Immature natural killer cell (primary cell): ENCODE data around the gene M1AP. TPM values are rescaled to one million over a fixed set of nuclear protein-coding genes. Genes with fewer than 3 reads are reported as not detected.
A peak's percentile ranks its signal among the peaks of the same experiment; 100 is the strongest.

ENCODE experiments used
- DNase-seq, 3 donors: peaks; one replicate each; pipeline ENCODE4 v3.0.0; 2022; ENCODE audit warnings: mixed read lengths in 1 of 3
- H3K27ac Mint-ChIP-seq, 6 donors: one replicate each; pipeline ENCODE4 v1.8.0; 2020; ENCODE audit warnings: mixed read lengths in 6 of 6, mild to moderate bottlenecking in 5 of 6, inconsistent platforms in 4 of 6, moderate library complexity in 3 of 6
- H3K27me3 Mint-ChIP-seq, 3 donors: one replicate each; pipeline ENCODE4 v1.8.0; 2020 to 2021; ENCODE audit warnings: low read depth in 3 of 3, mild to moderate bottlenecking in 3 of 3, mixed read lengths in 3 of 3, moderate library complexity in 3 of 3, inconsistent platforms in 1 of 3
- H3K36me3 Mint-ChIP-seq, 3 donors: one replicate each; pipeline ENCODE4 v1.8.0; 2020; ENCODE audit warnings: mixed read lengths in 3 of 3, inconsistent platforms in 2 of 3, mild to moderate bottlenecking in 2 of 3
- H3K4me1 Mint-ChIP-seq, 2 donors: one replicate each; pipeline ENCODE4 v1.8.0; 2020; ENCODE audit warnings: inconsistent platforms in 2 of 2, mild to moderate bottlenecking in 2 of 2, mixed read lengths in 2 of 2, moderate library complexity in 1 of 2
- H3K4me3 Mint-ChIP-seq, 5 donors: one replicate each; pipeline ENCODE4 v1.8.0; 2020; ENCODE audit warnings: mild to moderate bottlenecking in 5 of 5, mixed read lengths in 5 of 5, inconsistent platforms in 3 of 5, moderate library complexity in 3 of 5
- H3K9me3 Mint-ChIP-seq, 6 donors: one replicate each; pipeline ENCODE4 v1.8.0; 2020; ENCODE audit warnings: mild to moderate bottlenecking in 6 of 6, mixed read lengths in 6 of 6, inconsistent platforms in 4 of 6, moderate library complexity in 3 of 6
- polyA plus RNA-seq, 3 donors: library from polyadenylated mRNA; unstranded; fragments of 300-500 nt; fragmentation: Illumina TruSeq; gene quantifications; one replicate each; pipeline ENCODE4 v1.2.3, GENCODE V29; 2021

The M1AP gene
- polyA plus RNA-seq, 3 donors from 2014 or later: not detected

GRCh38 chr2:74602586-74603281 lies 45.4 kb downstream of the M1AP start:
- Mint-ChIP-seq H3K27ac (no peak overlapping the region), H3K4me3 (no peak overlapping the region), H3K27me3 (peaks cover 6 to 13% (median 6%) of the 10 kb centered on the region in 3 donors), H3K9me3 (no peaks in the 10 kb centered on the region), H3K36me3 (no peaks in the 10 kb centered on the region), H3K4me1 (no peaks in the 10 kb centered on the region)
- DNase-seq: no peak

GRCh38 chr2:74599676-74600075 lies 48.5 kb downstream of the M1AP start:
- Mint-ChIP-seq H3K27me3 (peaks cover 2 to 10% (median 6%) of the 10 kb centered on the region in 3 donors), H3K4me3 (no peak overlapping the region), H3K36me3 (no peaks in the 10 kb centered on the region), H3K27ac (no peak overlapping the region), H3K9me3 (no peaks in the 10 kb centered on the region), H3K4me1 (no peaks in the 10 kb centered on the region)
- no peak for DNase-seq

GRCh38 chr2:74597410-74597809 lies 50.7 kb downstream of the M1AP start:
- Mint-ChIP-seq H3K27ac (no peak overlapping the region), H3K9me3 (no peaks in the 10 kb centered on the region), H3K36me3 (no peaks in the 10 kb centered on the region), H3K4me1 (no peaks in the 10 kb centered on the region), H3K27me3 (peaks cover 2 to 13% (median 6%) of the 10 kb centered on the region in 3 donors), H3K4me3 (no peak overlapping the region)
- DNase-seq: no peak

- Mint-ChIP-seq H3K9me3 (no peaks in the 10 kb centered on the region), H3K36me3 (no peaks in the 10 kb centered on the region), H3K4me1 (no peaks in the 10 kb centered on the region), H3K4me3 (no peak overlapping the region), H3K27me3 (peaks cover 2 to 13% (median 6%) of the 10 kb centered on the region in 3 donors), H3K27ac (no peak overlapping the region)
- DNase-seq: no peak
These were observed 51.5 kb downstream of the M1AP start for GRCh38 chr2:74596584-74596983.

GRCh38 chr2:74593826-74594772 lies 54.0 kb downstream of the M1AP start:
- no peak for DNase-seq
- Mint-ChIP-seq H3K4me3 (no peak overlapping the region), H3K4me1 (no peaks in the 10 kb centered on the region), H3K36me3 (no peaks in the 10 kb centered on the region), H3K9me3 (no peaks in the 10 kb centered on the region), H3K27me3 (peaks cover 2 to 10% (median 4%) of the 10 kb centered on the region in 3 donors), H3K27ac (no peak overlapping the region)

GRCh38 chr2:74588664-74589063 lies 59.5 kb downstream of the M1AP start:
- H3K4me3 Mint-ChIP-seq: no peak overlapping the region
- peaks cover 2 to 7% (median 4%) of the 10 kb centered on the region in 3 donors for H3K27me3 Mint-ChIP-seq
- H3K36me3 Mint-ChIP-seq: no peaks in the 10 kb centered on the region
- DNase-seq: no peak
- no peaks in the 10 kb centered on the region for H3K4me1 Mint-ChIP-seq
- H3K27ac Mint-ChIP-seq: no peak overlapping the region
- no peaks in the 10 kb centered on the region for H3K9me3 Mint-ChIP-seq

GRCh38 chr2:74587664-74588277 lies 60.4 kb downstream of the M1AP start:
- Mint-ChIP-seq H3K36me3 (no peaks in the 10 kb centered on the region), H3K27ac (no peak overlapping the region), H3K9me3 (no peaks in the 10 kb centered on the region), H3K4me3 (no peak overlapping the region), H3K27me3 (peaks cover 2 to 5% (median 3%) of the 10 kb centered on the region in 3 donors), H3K4me1 (no peaks in the 10 kb centered on the region)
- DNase-seq: peak; percentile 50 to 61 (median 58)

GRCh38 chr2:74585406-74586185 lies 62.5 kb downstream of the M1AP start:
- no peak overlapping the region for H3K27ac Mint-ChIP-seq
- no peaks in the 10 kb centered on the region for H3K9me3 Mint-ChIP-seq
- H3K4me3 Mint-ChIP-seq: no peak overlapping the region
- no peak for DNase-seq
- no peaks in the 10 kb centered on the region for H3K36me3 Mint-ChIP-seq
- H3K4me1 Mint-ChIP-seq: no peaks in the 10 kb centered on the region
- H3K27me3 Mint-ChIP-seq: peaks cover 1 to 5% (median 4%) of the 10 kb centered on the region in 3 donors

- H3K4me1 Mint-ChIP-seq: no peaks in the 10 kb centered on the region
- peaks cover 1 to 8% (median 5%) of the 10 kb centered on the region in 3 donors for H3K27me3 Mint-ChIP-seq
- no peaks in the 10 kb centered on the region for H3K36me3 Mint-ChIP-seq
- no peak overlapping the region for H3K27ac Mint-ChIP-seq
- no peak for DNase-seq
- no peak overlapping the region for H3K4me3 Mint-ChIP-seq
- H3K9me3 Mint-ChIP-seq: no peaks in the 10 kb centered on the region
These were observed 64.0 kb downstream of the M1AP start for GRCh38 chr2:74584088-74584645.

GRCh38 chr2:74583504-74583903 lies 64.6 kb downstream of the M1AP start:
- no peak overlapping the region for H3K27ac Mint-ChIP-seq
- H3K36me3 Mint-ChIP-seq: no peaks in the 10 kb centered on the region
- H3K9me3 Mint-ChIP-seq: no peaks in the 10 kb centered on the region

GRCh38 chr2:74582184-74582583 lies 65.9 kb downstream of the M1AP start:
- DNase-seq: no peak
- H3K4me3 Mint-ChIP-seq: no peak overlapping the region
- H3K36me3 Mint-ChIP-seq: no peaks in the 10 kb centered on the region
- H3K4me1 Mint-ChIP-seq: no peaks in the 10 kb centered on the region
- peaks cover 1 to 11% (median 8%) of the 10 kb centered on the region in 3 donors for H3K27me3 Mint-ChIP-seq
- no peaks in the 10 kb centered on the region for H3K9me3 Mint-ChIP-seq
- no peak overlapping the region for H3K27ac Mint-ChIP-seq

More at GRCh38 chr2:74583504-74583903, 64.6 kb downstream of the M1AP start:
- DNase-seq: no peak
- Mint-ChIP-seq H3K4me3 (no peak overlapping the region), H3K27me3 (peaks cover 1 to 8% (median 7%) of the 10 kb centered on the region in 3 donors), H3K4me1 (no peaks in the 10 kb centered on the region)

- no peak for DNase-seq
- peaks cover 3 to 11% (median 10%) of the 10 kb centered on the region in 3 donors for H3K27me3 Mint-ChIP-seq
These were observed 66.7 kb downstream of the M1AP start for GRCh38 chr2:74581463-74581862.

GRCh38 chr2:74578408-74578807 lies 69.7 kb downstream of the M1AP start:
- Mint-ChIP-seq H3K9me3 (peaks cover 0 to 2% (median 0%) of the 10 kb centered on the region in 6 donors), H3K27ac (no peak overlapping the region), H3K27me3 (peaks cover 3 to 11% (median 11%) of the 10 kb centered on the region in 3 donors), H3K36me3 (no peaks in the 10 kb centered on the region), H3K4me1 (peaks cover 14 to 15% of the 10 kb centered on the region in 2 donors), H3K4me3 (no peak overlapping the region)
- no peak for DNase-seq

More at GRCh38 chr2:74581463-74581862, 66.7 kb downstream of the M1AP start:
- peaks cover 0 to 1% (median 0%) of the 10 kb centered on the region in 6 donors for H3K9me3 Mint-ChIP-seq
- no peak overlapping the region for H3K4me3 Mint-ChIP-seq
- H3K4me1 Mint-ChIP-seq: no peaks in the 10 kb centered on the region
- no peak overlapping the region for H3K27ac Mint-ChIP-seq
- H3K36me3 Mint-ChIP-seq: no peaks in the 10 kb centered on the region
